Subcutaneous adipose tissue (tissue), 4 donors: ENCODE results near the gene PRPSAP1. TPM values are rescaled to one million over a fixed set of nuclear protein-coding genes. Genes with fewer than 3 reads are reported as not detected.

Experiments
- CTCF ChIP-seq: fragments of 450-650 bp; IDR thresholded peaks from one replicate; pipeline ENCODE4 v1.5.1; 2016; ENCODE audit warnings: low read depth, mild to moderate bottlenecking, control low read depth, antibody characterized with exemption, moderate library complexity
- total RNA-seq, 4 donors: library from RNA; depleted of rRNA; stranded (reverse); fragments of >200 nt; gene quantifications; one replicate each; pipeline ENCODE4 v1.1.0, GENCODE V29; 2016

PRPSAP1 gene
- total RNA-seq: 100 to 1,000 TPM in 1 of 4 donors, 10 to 100 TPM in 3; 64.4 to 104 (median 71.2) TPM

GRCh38 chr17:76353599-76354316 lies at the start of gene PRPSAP1:
Gene PRPSAP1 (minus strand): TSS chr17:76353916. CDS start chr17:76353703, 213 bp downstream.
- no peak for TF ChIP-seq CTCF

- no peak for TF ChIP-seq CTCF
Observed at GRCh38 chr17:76402711-76403110, 49.0 kb upstream of the PRPSAP1 start.

- TF ChIP-seq CTCF: no peak
Observed at GRCh38 chr17:76399175-76400172, 45.8 kb upstream of the PRPSAP1 start.

- no peak for TF ChIP-seq CTCF
Observed at GRCh38 chr17:76398523-76399174, 44.9 kb upstream of the PRPSAP1 start.

GRCh38 chr17:76397687-76398522 lies 44.2 kb upstream of the PRPSAP1 start:
- no peak for TF ChIP-seq CTCF

- TF ChIP-seq CTCF: no peak
Observed at GRCh38 chr17:76397184-76397583, 43.5 kb upstream of the PRPSAP1 start.
